BJ (cell line): ENCODE results near the gene TSC2. TPM values are rescaled to one million over a fixed set of nuclear protein-coding genes. Genes with fewer than 3 reads are reported as not detected.
A peak's percentile ranks its signal among the peaks of the same experiment; 100 is the strongest.
"Not testable (repeated sequence)": the region's sequence is repeated elsewhere in the genome, so short reads cannot be mapped to it uniquely, and the experiment has no call there.

ENCODE experiments used
- CTCF ChIA-PET: fragments of 350-600 bp; formaldehyde crosslinking; extraction: SDS; loops from one replicate; lab custom pipeline; 2021; ENCODE audit warnings: antibody characterized with exemption, inconsistent platforms; lab: Yijun Ruan, JAX
- POLR2A ChIA-PET: fragments of 300-600 bp; sonication (Branson Sonifier 250); formaldehyde crosslinking; extraction: SDS; loops from one replicate; lab custom pipeline; 2021; ENCODE audit warnings: antibody characterized with exemption; lab: Charles Lee
- DNase-seq: peaks from one replicate; pipeline ENCODE4 v3.0.0-alpha.2; 2011; ENCODE audit warnings: low read depth
- H3K27me3 ChIP-seq: 2 replicates; pipeline ENCODE4 v1.6.0; 2011; ENCODE audit warnings: low read length; ENCODE audit not compliant: control insufficient read depth, insufficient read depth
- H3K36me3 ChIP-seq: 2 replicates; pipeline ENCODE4 v1.5.1; 2011; ENCODE audit warnings: low read length; ENCODE audit not compliant: control insufficient read depth, insufficient read depth
- H3K4me3 ChIP-seq: 2 replicates; pipeline ENCODE4 v1.5.1; 2011; ENCODE audit warnings: low read depth, mild to moderate bottlenecking, control low read depth, low read length
- CTCF ChIP-seq: IDR thresholded peaks from 2 replicates; pipeline ENCODE4 v1.5.1; 2011; ENCODE audit warnings: low read depth, mild to moderate bottlenecking, control low read depth, inconsistent platforms, low read length, moderate library complexity; ENCODE audit not compliant: insufficient read depth
- polyA plus RNA-seq: library from polyadenylated mRNA; depleted of rRNA; stranded (reverse); fragments of >200 nt; gene quantifications from 2 replicates; pipeline ENCODE4 v1.2.3, GENCODE V29; 2011

TSC2 gene
- polyA plus RNA-seq, 1 experiment: 66.3 TPM

DNA sequence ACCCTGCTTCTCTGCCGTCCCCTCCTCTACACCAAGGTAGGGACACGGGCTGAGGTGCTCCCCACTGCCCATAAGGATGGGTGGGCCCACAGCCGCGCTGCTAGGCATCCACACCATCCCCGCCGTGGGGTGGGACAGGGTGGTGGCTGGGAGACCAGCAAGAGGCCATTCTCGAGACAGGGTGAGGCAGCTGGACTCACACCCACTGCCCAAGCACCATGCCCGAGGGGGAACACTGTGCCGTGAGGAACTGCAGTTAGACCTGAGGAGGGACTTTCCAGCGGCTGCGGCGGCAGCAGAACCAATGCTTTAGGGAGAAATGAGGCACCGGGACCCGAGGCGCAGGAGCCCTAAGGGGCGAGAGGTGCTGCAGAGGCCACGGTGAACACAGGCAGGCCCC, 74.6 kb downstream of the TSC2 start:
- ChIA-PET POLR2A (no interaction called here), CTCF (interaction anchor here (2.7 kb wide), 1 partner anchor 18 kb away, joined by 14 read pairs; no protein-coding TSS in a partner anchor)
- no peaks in the 10 kb centered on the region for H3K27me3 ChIP-seq
- peaks cover 2% of the 10 kb centered on the region; the same call in 1 of the 2 replicates for H3K36me3 ChIP-seq
- DNase-seq: no peak
- TF ChIP-seq CTCF: no peak
- no peak overlapping the region for H3K4me3 ChIP-seq

DNA sequence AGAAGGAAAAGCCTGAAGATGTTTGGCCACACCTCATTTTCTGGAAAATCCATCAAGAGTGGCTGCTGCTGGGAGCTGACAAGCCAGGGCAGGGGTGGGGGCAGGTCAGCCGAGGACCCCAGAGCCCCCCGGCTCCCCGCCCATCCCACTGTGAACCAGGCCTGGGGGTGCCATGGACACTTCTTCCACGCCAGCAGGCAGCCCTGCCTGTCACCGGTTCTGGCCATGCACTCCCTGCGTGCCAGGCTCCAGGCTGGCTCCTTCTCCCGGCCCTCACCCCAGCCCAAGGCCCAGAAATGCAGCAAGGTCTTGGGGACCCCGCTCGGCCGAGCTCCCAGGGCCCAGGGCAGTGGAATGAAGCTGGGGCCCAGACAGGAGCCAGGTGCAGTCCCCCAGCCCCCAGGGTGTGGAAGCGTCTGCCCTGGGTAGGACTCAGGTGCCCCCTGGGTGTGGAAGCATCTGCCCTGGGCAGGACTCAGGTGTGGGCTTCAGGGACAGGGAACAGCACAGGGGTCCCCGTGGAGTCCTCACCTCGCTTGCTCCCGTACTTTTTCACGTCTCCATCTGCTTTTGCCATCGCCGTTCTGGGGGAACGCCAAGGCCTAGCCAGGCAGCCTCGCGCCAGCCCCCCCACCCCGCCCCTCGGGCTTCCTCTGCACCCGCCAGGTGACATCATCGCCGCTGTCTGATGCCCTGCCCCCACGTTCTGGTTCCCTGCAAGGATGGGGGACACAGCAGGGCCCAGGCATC, 75.3 kb downstream of the TSC2 start:
- H3K36me3 ChIP-seq, H3K4me3 ChIP-seq, CTCF ChIA-PET, POLR2A ChIA-PET, DNase-seq, H3K27me3 ChIP-seq: not testable (repeated sequence)

DNA sequence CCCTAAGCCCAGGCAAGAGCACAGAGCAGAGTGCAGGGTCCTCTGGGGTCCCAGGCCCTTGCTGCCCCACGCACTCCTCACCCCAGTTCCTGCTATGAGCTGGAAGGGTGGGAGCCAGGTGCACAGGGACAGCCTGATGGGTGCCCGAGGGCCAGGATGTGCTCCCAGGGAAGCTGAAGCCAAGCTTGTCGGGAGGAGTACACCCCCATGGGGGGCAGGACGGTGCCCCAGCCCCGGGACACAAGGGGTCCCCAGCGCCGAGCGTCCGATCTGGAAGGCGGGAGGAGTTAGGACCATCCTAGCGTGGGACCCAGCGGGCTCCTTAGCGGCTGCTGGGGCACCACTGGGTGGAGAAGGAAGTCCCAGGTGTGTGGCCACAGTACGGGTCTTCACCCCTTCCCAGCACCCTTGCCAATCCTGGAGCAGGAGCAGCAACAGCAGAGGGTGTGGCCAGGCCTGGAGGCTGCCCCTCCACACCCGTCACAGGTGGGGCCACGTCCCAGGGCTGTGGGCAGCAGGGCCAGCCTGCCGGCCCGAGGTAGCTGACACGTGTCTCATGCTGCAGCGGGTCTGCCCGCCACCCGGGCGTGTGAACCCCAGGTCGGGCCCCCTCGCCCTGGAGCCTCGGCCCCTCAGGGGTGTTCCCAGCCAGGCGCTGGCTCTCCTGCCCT, 76.1 kb downstream of the TSC2 start:
- CTCF ChIA-PET: interaction anchor here (1.6 kb wide), 1 partner anchor 128 kb away, joined by 3 read pairs; the partner anchor contains the start of gene ECI1
- DNase-seq, H3K27me3 ChIP-seq, POLR2A ChIA-PET, H3K36me3 ChIP-seq, H3K4me3 ChIP-seq: not testable (repeated sequence)

DNA sequence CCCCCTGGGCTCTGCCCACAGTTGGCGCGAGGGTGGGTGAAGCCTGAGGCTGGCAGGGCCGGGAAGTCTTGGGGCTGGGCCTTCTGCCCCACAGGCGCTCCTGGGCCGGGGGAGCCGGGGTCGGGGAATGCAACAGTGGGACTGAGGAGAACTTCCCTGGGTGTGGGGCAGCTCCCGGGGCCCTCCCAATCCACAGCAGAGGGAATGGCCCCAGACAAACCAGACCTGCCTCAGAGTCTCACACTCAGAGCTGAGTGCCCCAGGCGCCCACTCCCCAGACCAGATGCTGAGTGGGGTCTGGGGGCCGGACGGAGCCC, 76.5 kb downstream of the TSC2 start:
- DNase-seq, H3K36me3 ChIP-seq, H3K27me3 ChIP-seq, POLR2A ChIA-PET: not testable (repeated sequence)
- H3K4me3 ChIP-seq: peak overlapping the region; percentile 24; the same call in 1 of the 2 replicates
- CTCF ChIA-PET: interaction anchor here (1.1 to 1.6 kb wide), 2 partner anchors 16 to 127 kb away, joined by 3 to 6 read pairs; partner anchors contain the start of gene ECI1

DNA sequence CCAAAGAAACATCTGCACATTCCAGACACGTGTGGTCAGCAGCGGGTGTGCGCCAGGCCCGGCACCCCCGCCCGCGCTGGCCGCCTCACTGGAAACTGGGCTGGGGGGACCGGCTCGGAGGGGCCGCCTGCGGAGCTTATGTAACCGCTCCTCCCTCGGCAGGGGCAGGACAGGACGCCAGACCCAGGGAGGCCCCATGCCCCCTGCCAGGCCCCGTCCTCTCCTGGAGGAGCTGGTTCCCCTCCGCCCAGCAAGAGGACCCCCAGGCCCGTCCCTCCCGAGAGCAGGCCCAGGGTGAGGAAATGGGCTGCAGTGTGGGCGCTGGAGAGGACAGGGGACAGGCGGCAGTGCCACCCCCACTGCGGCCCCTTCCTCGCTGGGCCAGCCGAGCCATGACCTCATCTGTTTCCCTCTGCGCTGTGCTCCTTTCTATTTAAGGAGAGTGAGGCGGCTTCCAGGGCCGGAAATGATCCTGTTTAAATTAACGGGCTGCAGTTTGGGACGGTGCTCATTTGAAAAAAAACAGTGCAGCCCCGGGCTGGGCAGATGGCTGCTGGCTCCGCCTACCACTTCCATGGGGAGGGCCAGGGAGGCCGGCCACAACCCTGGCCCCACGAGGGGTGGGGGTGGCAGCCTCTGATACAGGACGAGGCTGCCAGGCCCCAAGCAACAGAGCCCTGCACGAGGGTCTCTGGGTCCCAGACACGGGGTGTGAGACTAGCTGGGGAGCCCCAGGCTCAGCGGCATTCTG, 77.1 kb downstream of the TSC2 start:
- DNase-seq, H3K27me3 ChIP-seq, POLR2A ChIA-PET, H3K36me3 ChIP-seq: not testable (repeated sequence)
- H3K4me3 ChIP-seq: peak overlapping the region; percentile 24
- CTCF ChIA-PET: interaction anchor here (1.1 to 1.6 kb wide), 2 partner anchors 16 to 127 kb away, joined by 3 to 6 read pairs; partner anchors contain the start of gene ECI1

DNA sequence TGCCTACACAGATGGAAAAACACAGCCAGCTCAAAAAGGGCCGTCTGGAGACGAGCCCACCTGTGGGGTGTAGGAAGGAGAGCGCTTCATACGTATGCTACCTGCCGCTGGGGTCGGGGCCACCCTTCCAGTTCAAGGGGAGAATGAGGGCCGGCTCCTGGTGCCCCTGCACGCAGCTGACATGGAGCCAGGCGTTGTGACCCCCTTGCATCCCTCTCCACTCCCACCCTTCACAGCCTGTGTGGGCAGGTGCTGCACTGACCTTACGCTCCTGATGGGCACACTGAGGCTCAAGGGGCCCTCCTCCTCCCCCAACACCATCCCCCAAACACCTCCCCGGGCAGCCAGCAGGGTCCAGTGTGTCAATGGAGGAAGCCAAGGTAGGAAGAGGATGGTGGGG, 77.8 kb downstream of the TSC2 start:
- H3K27me3 ChIP-seq, DNase-seq, POLR2A ChIA-PET, H3K36me3 ChIP-seq: not testable (repeated sequence)
- peak overlapping the region; percentile 6; the same call in 1 of the 2 replicates for H3K4me3 ChIP-seq
- CTCF ChIA-PET: interaction anchor here (1.1 kb wide), 1 partner anchor 15 kb away, joined by 6 read pairs; no protein-coding TSS in a partner anchor

DNA sequence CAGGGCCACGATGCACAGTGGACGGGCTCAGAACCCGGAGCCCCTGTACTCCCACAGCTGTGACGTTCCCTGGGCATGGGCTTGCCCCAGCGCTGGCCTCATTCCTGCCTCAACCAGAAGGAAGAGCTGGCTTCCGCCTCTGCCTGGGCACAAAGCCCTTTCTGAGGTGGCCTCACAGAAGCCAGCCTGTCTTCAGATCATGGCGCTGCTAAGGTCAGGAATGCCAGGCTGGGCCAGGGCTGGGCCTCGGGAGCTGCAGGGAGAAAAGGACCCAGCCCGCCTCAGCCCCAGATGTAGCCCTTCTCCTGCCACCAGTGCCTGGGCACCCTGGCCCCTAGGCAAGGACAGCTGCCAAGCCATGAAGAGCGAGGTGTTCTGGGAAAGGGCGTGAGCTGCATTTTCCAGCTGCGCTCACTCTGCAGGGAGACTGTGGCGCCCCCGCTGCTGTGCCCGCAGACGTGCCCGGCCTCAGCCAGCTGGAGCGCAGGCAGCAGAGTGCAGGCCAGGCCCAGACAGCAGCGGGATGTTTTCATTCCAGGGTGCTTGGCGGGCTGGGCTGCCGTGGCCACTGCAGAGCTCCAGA, 78.5 kb downstream of the TSC2 start:
- POLR2A ChIA-PET, DNase-seq: not testable (repeated sequence)
- CTCF ChIA-PET: interaction anchor here (1.0 kb wide), 1 partner anchor 104 kb away, joined by 4 read pairs; no protein-coding TSS in a partner anchor

GRCh38 chr16:2126928-2127556, 79.3 kb downstream of the TSC2 start:
- CTCF ChIA-PET: interaction anchor here (1.0 kb wide), 1 partner anchor 105 kb away, joined by 4 read pairs; no protein-coding TSS in a partner anchor
- H3K27me3 ChIP-seq, POLR2A ChIA-PET, DNase-seq, H3K4me3 ChIP-seq, H3K36me3 ChIP-seq: not testable (repeated sequence)

More for the DNA sequence above, 78.5 kb downstream of the TSC2 start:
- H3K36me3 ChIP-seq, H3K27me3 ChIP-seq, H3K4me3 ChIP-seq: not testable (repeated sequence)

DNA sequence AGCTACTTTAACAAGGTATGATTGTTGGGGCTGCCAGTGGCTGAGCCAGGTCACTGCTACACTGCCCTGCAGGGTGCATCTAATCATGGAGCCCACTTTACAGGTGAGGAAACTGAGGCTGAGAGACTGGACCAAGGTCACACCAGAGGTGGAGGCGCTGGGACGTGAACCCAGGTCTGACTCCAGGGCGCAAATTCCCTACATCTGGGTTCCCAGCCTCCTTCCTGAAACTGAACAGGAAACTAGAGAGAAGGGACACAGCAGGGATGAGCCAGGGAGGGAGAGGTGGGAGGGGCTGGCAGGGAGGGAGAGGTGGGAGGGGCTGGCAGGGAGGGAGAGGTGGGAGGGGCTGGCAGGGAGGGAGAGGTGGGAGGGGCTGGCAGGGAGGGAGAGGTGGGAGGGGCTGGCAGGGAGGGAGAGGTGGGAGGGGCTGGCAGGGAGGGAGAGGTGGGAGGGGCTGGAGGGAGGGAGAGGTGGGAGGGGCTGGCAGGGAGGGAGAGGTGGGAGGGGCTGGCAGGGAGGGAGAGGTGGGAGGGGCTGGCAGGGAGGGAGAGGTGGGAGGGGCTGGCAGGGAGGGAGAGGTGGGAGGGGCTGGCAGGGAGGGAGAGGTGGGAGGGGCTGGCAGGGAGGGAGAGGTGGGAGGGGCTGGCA, 80.0 kb downstream of the TSC2 start:
- CTCF ChIA-PET, H3K27me3 ChIP-seq, H3K36me3 ChIP-seq, POLR2A ChIA-PET, H3K4me3 ChIP-seq, DNase-seq: not testable (repeated sequence)

GRCh38 chr16:2129251-2129650, 81.5 kb downstream of the TSC2 start:
- POLR2A ChIA-PET: not testable (repeated sequence)

More at GRCh38 chr16:2129251-2129650, 81.5 kb downstream of the TSC2 start:
- H3K27me3 ChIP-seq, DNase-seq, H3K36me3 ChIP-seq, H3K4me3 ChIP-seq, CTCF ChIA-PET: not testable (repeated sequence)
